Pons (tissue), 1 donor: ENCODE results near the gene AIM2.
"Not testable (repeated sequence)": the region's sequence is repeated elsewhere in the genome, so short reads cannot be mapped to it uniquely, and the experiment has no call there.

Experiments used
- DNase-seq: peaks from one replicate; pipeline ENCODE4 v3.0.0-alpha.2; 2016; ENCODE audit warnings: low spot score

AIM2 gene

DNA sequence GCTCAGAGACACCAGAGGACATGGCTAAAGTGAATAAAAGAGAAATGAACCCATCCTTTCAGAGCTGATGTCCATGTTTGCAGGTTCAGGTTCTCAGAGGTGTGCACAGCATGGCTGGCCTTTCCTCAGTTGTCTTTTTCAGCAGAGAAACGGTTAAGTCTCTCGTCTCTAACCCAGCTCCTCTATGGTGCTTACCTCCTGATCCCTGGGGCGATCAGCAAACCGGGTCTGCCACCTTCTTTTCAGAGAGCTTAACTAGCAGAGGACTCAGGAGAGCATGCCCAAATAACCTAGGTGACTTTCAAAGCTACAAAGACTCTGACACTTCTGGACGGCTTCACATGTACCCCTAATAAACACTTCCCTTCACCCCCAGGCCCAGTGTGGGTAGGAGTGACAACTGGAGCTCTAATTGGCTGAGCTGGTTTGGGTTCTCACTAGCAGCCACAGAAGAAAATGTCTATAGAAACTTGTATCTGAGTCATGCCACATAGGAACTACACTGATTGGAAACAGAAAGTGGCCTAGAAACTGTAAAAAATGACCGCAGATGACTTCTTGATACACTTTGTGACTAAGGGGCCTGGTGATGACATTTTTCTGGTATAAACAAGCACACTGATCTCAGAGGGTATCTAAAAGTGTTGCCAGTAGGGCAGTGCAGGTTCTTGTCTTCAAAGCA lies at the start of gene AIM2:
Gene AIM2, minus strand, starts transcription at position 329 of the 682 bp plus-strand sequence. CDS start 3,267 bp downstream, outside the sequence.
- DNase-seq, result no peak

DNA sequence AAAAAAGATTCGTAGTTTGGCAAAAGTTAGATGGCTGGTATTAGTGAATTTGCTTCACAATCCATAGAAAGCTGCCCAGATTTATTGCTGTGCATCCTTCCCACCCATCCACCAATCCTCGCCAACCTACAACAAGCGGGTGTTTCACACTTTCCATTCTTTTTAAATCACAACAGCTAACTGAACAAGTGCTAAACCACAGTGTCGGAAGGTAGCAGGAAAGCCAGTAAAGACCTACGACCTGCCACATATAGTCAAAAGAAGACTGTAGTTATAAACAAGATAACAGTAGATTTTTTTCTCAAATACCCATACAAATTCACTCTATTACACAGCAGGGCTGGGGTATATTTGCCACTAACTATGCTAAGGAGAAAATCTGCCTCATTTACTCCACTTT lies 47.0 kb upstream of the AIM2 start:
- no peak for DNase-seq

GRCh38 chr1:159122005-159122621 lies 45.5 kb upstream of the AIM2 start:
- no peak for DNase-seq

GRCh38 chr1:159121526-159121925 lies 45.0 kb upstream of the AIM2 start:
- DNase-seq, result no peak

DNA sequence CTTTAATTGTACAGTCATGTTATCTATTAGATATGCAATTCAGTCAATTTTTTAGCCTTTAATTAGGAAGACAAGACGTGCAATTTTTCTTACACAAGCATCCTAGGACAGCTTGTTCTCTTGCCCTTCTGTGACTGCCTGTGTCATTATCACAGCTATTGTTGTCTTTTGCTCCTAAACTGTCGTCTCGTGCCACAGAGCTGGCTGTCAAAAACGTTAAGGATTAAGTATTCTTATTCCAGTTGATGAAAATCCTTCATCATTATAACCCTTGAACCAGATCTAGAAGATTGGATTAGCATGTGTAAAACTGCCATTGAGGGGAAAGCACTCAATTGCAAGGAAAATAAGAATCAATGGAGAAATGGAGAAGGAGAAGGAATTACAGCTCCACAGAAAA lies 43.8 kb upstream of the AIM2 start:
- DNase-seq, result no peak

DNA sequence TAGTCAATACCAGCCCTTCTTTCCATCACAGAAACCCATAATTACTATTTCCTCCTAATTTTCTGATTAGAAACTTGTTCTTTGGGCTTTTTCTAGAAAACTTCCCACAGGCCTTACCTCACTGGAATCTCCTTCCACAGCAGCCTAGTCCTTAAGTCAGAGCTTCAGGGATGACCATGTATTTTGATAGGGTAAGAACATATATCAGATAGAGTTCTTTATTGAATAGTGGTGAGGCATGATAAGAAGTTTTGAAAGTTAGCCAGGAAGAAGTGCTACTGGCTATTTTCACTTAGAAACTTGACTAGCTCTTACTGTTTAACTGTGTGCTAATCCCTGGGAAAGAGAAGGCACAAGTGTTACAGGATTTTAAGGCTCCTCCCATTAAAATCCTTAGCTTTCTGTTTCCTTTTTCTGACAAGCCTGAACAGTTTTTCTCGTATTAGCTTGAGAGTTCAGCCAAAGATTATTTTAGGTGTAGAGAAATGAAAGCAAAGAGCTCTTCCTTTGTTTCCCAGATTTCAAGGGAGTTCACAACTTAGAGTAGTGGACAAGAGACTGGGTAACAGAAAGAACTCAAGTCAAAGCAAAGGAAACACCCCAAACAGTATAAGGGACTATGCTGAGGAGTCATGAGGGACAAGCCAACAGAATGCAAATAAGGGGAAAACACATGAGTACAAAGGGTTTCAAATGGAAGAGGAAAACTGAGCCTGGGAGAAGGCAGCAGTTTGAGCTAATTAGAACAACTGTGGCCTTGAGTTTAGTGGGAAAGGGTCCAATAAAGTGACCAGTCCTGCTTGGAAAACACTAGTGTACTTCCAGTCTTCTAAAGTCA lies 37.2 kb upstream of the AIM2 start:
- DNase-seq, result no peak

- DNase-seq, result not testable (repeated sequence)
These were observed 26.5 kb upstream of the AIM2 start for GRCh38 chr1:159103021-159103420.

GRCh38 chr1:159100589-159100988 lies 24.0 kb upstream of the AIM2 start:
- DNase-seq, result no peak

DNA sequence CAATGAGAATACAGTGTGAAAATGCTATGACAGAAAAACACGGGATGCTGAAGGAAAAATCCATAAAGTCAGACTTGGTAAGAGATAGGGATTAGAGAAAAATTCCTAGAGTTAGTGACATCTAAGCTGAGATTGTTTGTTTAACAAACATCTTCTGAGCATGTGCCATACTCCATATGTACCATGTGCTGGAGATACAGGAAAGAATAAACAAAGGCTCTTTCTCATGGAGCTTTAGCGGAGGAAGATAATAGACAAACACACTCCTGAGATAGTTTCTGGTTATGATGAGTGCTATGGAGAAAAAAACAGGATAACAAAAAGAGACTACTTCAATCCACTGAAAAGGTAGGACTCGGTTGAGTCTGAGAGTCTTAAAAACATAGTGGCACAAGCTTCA lies 22.0 kb upstream of the AIM2 start:
- DNase-seq, result peak; percentile 10

GRCh38 chr1:159092036-159092760 lies 15.6 kb upstream of the AIM2 start:
- no peak for DNase-seq

GRCh38 chr1:159091607-159092031 lies 15.1 kb upstream of the AIM2 start:
- DNase-seq, result no peak

GRCh38 chr1:159091180-159091560 lies 14.6 kb upstream of the AIM2 start:
- no peak for DNase-seq

DNA sequence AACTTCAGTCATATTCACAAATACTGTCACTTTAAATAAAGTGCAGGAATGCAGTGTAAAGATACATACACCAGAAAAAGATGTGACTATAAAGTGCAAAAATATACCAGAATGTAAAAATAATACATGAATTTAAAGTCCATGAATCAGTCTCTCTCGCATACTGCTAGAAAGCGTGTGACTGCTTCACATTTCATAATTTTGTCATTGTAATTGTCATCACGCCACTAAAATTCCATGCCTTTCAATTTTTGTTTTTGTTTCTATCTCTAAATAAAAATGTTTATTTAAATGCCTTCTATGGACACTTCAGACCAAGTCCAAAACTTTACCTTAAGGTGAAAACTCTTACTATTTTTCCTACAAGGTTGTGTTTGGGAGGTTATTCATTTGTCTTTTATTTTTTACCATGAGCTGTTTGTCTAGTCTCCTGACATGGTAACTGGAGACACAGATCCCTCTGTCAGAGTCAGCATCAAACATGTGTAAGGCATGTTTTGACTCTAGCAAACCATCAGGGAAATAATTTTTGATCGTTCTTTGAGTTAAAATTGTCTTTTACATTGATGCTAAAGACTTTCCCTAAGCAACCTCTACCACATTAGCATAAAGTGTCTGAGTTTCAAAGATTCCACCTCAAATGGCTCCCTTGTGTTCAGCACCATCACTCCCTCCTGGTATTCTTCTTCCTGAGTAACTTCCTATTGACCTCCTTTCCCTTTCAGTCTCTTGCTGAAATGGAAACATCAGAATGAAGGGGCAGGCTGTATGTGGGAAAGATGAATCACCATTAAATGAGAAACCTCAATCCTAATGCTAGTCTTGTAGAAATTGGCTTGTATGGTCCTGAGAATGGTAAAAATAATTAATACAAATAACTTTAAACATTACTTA lies 14.0 kb upstream of the AIM2 start:
- no peak for DNase-seq

- no peak for DNase-seq
These were observed 12.7 kb upstream of the AIM2 start for GRCh38 chr1:159089184-159089791.

DNA sequence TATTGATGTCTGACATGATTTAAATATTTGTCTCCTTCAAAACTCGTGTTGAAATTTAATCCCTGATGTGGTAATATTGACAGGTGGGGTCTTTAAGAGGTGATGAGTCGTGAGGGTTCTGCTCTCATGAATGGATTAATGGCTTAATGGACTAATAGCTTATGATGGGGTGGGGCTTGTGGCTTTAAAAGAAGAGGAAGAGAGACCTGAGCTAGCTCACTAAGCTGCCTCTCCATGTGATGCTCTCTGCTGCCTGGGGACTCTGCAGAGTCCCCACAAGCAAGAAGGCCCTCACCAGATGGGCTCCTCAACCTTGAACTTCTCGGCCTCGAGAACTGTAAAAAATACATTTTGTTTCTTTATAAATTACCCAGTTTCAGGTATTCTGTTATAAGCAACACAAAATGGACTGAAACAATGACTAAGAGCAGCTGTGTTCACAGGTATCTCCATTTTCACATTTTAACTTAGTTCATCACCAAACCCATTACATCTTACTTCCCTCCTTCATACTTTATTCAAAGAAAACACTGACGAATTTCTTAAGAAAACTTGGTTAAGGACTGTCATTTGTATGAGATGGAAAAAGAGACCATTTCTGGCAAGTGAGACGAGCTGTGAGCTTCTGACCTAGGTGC lies 12.1 kb upstream of the AIM2 start:
- no peak for DNase-seq

GRCh38 chr1:159088050-159088449 lies 11.5 kb upstream of the AIM2 start:
- DNase-seq, result no peak

DNA sequence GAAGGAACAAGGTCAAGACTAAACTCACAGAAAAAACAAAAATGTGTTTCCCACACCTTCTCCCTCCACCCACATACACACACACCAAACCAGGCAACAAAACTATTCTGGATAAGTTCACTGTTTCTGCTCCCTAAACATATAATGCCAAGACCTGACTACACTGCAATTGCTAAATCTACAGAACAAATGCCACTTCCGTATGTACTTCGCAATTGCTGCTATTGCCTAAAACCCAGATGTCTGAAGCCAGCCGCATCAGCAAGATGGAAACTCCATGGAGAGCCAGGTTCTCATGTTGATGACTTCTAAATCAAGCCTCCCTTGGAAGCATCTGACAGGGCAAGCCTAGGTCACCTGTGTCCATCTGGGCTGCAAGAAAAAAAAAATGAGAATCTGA lies 8.3 kb upstream of the AIM2 start:
- no peak for DNase-seq

GRCh38 chr1:159084152-159084551 lies 7.6 kb upstream of the AIM2 start:
- no peak for DNase-seq

DNA sequence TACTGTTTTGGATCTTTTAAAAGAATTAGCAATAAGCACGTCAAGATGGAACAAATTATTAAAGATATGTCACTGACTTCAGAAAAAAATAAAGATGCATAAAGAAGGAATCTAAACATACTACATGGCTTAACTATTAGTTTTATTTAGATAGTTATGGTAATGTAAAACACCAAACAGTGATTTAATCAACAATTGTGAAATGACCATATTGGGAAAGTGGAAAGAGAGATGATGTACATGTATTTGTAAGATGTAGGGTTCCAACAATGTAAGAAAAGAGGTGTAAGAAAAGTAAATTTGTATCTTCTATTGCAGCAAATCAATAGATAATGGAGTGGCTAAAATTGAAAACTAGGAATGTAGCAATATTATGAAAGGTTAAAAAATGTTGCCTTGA lies 6.4 kb upstream of the AIM2 start:
- DNase-seq, result no peak

DNA sequence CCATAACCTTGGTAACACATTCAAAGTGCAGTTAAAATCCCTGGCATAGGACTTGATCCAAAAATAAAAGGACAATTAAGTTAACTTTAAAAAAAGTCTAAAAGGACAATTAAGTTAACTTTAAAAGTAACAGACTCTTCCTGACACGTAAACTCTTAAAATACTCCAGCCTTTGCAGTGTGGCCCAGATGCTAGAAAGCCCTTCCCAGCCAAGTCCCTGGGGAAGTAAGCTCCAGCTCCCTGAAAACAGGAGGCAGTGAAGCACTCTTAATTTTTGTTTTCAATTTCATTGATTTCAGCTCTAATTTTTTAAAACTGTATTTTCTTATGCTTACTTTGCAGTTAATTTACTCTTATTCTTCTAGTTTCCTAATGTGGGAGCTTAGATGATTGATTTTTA lies 5.1 kb upstream of the AIM2 start:
- DNase-seq, result no peak
